OCI-LY1 (cell line): ENCODE results near the gene SLC6A18.

Experiments
- CTCF ChIP-seq: fragments of 200-600 bp; sonication (generic), shearing (Covaris generic); IDR thresholded peaks from 2 replicates; pipeline ENCODE4 v1.5.1; 2017; ENCODE audit warnings: mild to moderate bottlenecking, antibody characterized with exemption, low read length, moderate library complexity, mixed read lengths
- EZH2 ChIP-seq: fragments of 200-600 bp; sonication (generic), shearing (Covaris generic); IDR thresholded peaks from 2 replicates; pipeline ENCODE4 v1.8.0; 2017; ENCODE audit warnings: borderline replicate concordance, mixed run types, mild to moderate bottlenecking, antibody characterized with exemption, low read length, moderate library complexity, mixed read lengths

GRCh38 chr5:1282131-1282992 is 57.2 kb downstream of the SLC6A18 start:
- no peak for TF ChIP-seq CTCF
- TF ChIP-seq EZH2: no peak
